GM19395 (cell line): ENCODE measurements around the gene NCBP3.
A peak's percentile ranks its signal among the peaks of the same experiment; 100 is the strongest.

ENCODE experiments used
- ATAC-seq: cut with Tn5 transposase; IDR thresholded peaks from one replicate; pipeline ENCODE4 v1.9.1; 2021; ENCODE audit warnings: mild to moderate bottlenecking, moderate library complexity; ENCODE audit not compliant: unreplicated experiment

Gene NCBP3

DNA sequence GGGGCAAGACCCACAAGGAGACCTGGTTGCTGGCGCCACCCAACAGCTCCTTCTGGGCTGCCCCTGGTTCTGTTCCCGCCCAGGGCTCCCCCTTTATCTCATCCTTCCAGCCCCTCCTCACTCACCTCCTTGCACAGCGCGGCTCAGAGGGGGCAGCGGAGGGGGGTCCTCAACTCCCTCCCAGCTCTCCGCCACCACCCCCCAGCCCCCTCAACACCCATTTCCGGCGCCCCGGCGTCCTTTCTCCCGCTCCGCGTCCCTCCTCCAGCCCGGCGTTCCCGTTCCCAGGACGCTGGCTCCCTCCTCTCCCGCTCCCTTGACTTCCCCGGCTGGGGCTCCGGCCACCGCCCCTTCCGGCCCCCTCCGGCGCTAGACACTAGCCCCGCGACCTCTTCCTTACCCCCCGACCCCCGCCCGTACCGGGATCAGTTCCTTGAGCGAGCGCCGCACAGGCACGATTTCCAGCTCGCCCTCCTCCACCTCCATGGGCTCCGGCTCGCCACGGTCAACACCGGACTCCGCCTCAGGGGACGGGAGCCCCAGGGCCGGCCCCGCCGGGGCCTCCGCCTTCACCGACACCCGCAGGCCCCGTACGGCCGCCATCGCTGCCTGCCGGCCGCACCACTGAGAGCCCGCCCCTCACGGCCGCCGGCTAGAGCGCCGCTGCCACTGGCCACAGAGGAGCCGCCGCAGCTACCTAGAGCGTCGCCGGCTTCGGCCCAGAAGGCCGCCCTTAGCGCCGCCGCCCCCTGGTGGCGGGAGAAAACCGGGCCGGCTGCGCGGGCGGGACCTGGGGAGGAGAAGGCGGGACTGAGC lies at the start of gene NCBP3:
Gene NCBP3 (minus strand): TSS at position 626 of the 816 bp plus-strand sequence. CDS start 23 bp downstream, at position 603.
- peak; percentile 91 for ATAC-seq

GRCh38 chr17:3895354-3895753 lies 49.3 kb upstream of the NCBP3 start:
- ATAC-seq, result no peak

DNA sequence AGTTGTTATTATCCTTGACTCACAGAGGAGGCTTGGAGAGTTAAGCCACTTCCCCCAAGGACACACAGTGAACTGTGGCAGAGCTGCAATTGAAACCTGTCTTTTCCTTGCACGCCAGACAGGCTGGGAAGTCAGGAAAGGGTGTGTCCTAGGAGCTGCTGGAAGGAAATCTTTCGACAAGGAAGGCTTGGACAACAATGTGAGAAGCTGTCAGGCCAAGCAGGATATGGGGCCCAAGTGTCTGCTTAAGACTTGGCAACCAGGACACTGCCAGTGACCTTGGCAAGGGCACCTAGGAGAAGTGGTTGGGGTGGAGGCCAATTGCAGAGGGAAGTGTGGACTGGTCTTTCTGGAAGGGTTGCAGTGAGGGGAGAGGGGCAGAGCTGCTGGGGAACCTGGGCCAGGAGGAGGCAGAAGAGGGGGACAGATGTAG lies 48.9 kb upstream of the NCBP3 start:
- ATAC-seq, result no peak

GRCh38 chr17:3894188-3894587 lies 48.1 kb upstream of the NCBP3 start:
- ATAC-seq, result no peak

- ATAC-seq, result no peak
Observed at GRCh38 chr17:3893720-3894116, 47.7 kb upstream of the NCBP3 start.

GRCh38 chr17:3893003-3893719 lies 47.1 kb upstream of the NCBP3 start, which contains the start of gene CAMKK1:
TSS of gene CAMKK1 (minus strand) at chr17:3893053. CDS start at chr17:3885687, 7,366 bp downstream.
- peak; percentile 84 for ATAC-seq

DNA sequence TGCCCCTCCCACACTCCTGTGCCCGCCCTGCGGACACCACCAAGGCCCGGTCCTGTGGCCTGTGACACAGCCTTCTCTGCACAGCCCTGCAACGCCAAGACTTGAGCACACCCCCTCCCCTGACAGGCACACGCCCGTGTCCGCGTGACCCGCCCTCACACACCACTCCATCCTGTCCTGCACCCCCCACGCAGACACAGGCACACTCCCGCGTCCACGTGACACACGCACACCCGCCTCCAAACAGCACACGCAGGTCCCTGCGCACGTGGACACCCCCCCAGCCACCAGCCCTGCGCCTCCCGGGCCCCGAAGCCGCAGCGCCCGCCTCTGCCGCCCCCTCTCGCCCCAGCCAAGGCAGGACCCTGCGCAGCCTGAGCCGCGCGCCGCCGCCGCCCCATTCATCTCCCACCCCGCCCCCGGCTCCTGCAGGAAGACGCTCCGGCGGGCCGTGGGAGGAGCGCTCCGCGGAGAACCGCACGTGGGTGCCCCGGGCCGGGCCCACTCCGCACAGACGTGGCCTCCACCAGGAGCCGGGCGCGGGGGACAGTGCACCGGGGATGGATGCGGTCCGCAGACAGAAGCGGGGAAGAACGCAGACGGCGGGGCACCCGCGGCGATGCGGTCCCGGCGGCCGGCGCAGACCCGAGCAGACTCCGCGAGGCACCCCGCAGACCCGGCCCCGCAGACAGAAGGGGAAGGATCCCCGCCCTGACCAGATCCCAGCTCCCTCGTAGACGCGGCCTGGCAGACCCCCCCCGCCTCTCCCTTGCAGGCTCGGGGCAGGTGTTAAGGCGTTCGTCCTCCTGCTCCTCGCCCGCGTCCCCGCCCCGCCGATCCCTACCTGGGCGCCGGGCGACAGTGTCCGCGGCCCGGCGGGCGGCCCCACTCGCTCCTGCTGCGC lies 46.3 kb upstream of the NCBP3 start:
- peak; percentile 14 for ATAC-seq

GRCh38 chr17:3891626-3892094 lies 45.6 kb upstream of the NCBP3 start:
- no peak for ATAC-seq

DNA sequence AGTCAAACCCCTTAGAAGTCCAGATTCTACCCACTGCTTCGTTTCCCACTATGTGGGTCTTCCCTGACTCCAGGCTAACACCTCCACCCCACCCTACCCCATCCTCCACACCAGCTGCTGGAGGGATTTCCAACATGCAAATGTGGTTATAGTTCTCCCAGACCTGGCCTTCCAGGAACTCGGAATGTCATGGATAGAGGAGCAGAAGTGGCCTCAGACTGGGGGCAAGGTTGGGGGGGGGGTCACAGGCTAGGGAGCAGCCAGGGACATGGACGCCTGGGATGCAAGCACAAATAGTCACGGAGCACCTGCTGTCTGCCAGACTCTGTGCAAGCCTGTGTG lies 44.8 kb upstream of the NCBP3 start:
- ATAC-seq, result no peak

DNA sequence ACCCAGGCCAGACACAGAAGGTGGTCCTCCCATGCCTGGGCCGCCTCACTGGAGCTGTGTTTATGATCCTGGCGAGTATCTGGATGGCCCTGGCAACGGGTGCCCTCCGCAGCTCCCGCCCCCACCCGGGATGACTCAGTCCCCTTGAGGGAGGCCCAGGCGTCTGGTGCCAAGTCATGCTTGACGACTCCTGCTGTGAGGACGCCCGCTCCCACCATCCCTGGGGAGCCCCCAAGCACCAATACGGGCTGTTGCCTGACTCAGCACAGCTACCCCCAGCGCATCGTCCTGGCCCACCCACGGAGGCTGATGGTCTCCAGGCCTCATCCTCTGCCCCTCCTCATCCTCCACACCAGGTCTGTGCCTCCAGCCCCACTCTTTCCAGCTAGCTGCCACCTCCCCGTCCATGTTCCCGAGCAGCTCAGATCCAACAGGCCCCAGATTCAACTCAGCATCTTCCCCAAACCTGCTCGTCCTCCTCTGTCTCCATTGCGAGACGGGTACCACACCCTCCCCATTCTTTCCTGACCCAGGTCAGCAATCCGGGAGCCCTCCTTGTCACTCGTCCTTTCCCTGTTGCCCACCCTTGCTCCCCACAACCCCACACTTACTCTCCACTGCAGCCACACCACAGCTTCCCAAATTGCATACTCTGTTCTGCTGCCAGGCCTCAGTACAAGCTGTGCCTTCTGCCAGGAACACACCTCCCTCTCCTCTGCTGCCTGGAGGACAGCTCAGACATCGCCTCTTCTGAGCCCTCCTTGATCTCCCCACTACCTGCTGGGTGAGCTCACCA lies 44.2 kb upstream of the NCBP3 start:
- ATAC-seq, result no peak

DNA sequence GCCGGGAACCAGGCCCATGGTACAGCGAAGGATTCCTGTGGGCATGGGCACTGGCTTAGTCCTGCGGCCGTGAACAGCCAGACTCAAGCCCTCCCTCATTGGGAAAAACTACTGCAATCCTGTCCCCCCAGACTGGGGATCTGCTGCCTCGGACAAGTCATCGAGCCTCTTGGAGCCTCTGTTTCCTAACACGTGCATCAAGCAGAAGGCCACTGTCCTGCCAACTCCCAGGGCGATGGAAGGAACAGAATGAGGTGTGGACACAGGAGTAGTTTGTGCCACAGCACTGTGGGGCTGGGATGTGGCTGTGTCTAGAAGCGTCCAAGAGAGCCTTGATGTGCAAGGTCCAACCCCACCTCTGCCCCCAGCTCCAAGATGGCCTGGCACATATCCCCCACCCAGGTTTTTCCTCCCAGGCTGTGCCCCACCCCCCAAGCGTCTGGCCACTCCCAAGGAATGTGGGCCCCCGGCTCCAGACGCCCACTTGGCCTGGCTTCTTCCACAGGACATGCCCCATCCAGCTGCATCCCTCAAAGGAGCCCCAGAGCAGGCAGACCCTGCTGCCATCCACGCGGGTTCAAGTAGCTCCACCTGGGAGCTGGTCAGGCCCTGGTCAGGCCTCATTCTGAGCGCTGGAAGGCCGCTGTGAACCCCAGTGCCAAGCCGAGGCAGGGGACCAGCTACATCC lies 43.4 kb upstream of the NCBP3 start:
- ATAC-seq, result no peak

DNA sequence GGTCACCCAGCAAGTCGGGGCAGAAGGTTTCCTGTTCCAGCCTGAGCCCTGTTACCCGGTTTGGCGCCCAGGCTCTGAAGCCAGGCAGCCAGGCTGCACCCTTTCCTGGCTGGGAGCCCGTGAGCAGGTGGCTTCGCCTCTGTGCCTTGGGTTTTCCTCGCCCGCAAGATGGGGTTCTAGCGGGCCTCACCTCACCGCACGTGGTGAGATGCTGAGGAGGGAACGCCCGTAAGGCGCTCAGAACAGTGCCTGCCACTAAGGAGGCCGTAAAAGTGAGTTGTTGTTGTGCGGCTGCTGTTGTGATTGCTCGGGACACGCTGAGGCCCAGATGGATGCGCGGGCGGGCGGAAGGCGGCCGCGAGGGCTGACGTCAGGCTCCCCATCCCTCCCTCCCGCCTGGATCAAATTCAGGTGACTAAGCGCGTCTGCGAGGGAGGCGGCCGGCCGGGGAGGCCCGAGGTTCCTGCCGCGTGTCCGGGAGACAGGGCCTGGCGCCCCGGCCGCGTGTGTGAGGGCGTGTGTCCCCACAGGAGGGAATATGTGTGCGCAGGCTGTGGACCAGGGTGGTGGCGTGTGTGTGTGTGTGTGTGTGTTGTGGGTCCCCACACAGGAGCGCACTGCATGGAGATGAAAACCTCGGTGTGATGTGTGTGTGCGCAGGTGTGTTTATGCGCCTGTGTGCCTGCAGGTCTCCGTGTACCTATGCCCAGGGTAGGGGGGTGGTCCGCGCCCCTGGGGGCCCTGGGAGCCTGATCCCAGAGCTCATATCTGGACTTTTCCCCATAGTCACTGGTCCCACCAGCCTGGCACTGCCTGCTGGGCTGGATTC lies 42.5 kb upstream of the NCBP3 start:
- ATAC-seq, result no peak

DNA sequence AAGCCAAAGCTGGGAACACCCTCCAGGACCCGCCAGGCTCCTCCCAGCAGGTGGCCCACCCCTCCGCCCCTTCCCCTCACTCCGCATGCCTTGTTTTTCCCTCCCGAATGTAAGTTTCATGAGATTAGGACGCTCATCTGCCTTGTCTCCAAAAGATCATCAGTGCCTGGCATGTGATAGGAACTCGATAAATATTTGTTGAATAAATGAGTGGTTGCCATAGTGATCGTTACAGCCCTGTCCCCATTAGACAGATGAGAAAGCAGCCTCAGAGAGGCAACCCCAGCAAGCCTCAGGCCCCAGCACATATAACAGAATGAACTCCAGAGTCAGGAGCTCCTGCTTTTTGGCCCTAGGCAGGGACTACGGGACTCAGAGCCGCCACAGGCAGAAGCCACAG lies 41.8 kb upstream of the NCBP3 start:
- no peak for ATAC-seq

DNA sequence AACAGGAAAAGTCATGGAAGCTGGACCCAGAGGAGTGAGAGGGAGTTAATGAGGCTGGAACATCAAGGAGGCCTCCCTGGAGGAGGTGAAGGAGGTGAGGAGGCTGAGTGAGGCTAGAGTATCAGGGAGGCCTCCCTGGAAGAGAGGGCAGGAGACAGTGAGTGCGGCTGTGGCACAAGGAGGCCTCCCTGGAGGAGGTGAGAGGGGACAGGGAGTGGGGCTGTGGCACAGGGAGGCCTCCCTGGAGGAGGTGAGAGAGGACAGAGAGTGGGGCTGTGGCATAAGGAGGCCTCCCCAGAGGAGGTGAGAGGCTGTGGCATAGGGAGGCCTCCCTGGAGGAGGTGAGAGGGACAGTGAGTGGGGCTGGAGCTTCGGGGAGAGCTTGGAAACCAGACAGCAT lies 41.3 kb upstream of the NCBP3 start:
- ATAC-seq, result no peak

DNA sequence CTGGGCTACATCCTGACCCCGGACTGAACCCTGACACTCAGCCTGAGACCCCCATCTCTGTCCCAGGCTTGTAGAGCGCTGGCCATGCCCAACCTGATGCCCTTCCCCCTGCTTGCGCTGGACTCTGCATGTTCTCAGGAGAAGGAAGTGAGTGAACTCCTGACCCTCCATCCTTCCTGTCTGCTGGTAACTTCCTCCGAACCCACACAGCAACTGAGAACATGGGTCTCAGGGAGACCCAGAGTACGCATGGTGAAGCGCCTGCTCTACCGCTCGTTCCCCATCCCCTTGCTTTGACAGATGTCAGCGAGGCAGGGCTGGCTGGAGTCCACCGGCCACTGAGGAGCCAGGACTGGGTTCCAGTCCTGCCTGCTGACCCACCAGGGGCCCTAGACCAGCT lies 40.7 kb upstream of the NCBP3 start:
- no peak for ATAC-seq

DNA sequence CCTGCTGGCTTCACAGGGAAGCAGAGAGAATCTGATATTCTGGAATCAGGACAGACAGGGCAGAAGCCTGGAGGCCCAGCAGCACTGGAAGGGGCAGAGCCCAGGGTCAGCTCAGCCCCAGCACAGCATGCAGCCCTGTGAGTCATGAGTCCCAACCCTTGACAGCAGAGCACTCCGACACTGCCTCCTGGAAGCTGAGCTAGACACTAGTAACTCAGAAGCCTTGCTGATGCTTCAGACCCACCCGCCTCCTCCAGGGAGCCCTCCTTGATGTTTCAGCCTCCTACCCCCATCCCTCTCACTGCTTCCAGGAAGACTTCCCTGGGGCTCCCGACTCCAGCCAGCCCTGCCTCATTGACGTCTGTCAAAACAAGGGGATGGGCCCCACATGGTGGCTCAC lies 39.9 kb upstream of the NCBP3 start:
- ATAC-seq, result no peak

- ATAC-seq, result no peak
Observed at GRCh38 chr17:3885271-3885670, 39.2 kb upstream of the NCBP3 start.

DNA sequence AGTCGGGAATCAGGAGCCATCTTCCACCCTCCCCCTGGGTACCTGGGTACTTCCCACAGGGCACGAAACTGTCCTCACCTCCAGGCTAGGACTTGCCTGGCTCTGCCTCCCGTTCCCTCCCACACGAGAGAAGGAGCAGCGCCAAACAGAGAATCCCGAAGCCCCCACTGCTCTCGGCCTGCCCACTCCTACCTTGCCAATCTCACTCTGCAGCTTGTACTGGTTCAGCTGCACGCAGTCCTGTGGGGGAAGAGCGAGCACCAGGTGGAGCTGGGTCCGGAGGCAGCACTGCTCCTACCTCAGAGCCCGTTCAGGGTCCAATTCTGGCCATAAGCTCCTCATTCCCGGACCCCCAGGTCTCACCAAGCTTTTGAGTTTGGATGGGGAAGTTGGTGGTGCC lies 38.1 kb upstream of the NCBP3 start:
- ATAC-seq, result no peak

DNA sequence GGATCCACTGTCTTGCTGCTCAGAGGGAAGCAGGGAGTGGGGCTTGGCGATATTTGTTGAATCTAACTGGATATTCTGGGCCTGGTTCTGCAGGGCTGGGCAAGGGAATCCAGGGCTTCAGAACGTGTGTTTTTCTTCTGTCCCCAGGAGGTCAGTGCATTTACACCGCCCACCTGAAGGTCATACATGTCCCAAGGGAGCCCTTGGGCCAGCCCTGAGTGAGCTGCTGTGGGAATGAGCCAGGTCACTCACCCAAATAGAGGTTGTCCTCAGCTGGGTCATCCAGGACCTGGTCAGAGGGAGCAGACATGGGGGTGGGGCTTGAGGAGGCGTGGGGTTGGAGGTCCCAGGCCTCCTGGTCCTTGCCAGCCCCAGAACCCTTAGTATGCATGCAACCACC lies 36.2 kb upstream of the NCBP3 start:
- no peak for ATAC-seq
